ENCODE data around the gene HEXB. TPM values are rescaled to one million over a fixed set of nuclear protein-coding genes. Genes with fewer than 3 reads are reported as not detected.

Gene HEXB
- total and polyA plus RNA-seq, 9 of the 15 experiments (the other 6 are each of a cell fraction or from before 2014, with no cell fraction given), result 22.9 to 158 (median 108) TPM

GRCh38 chr5:74640450-74640953 lies 44.5 kb upstream of the HEXB start, which contains the start of gene ENC1 (continued):
- TF ChIP-seq PREB (CRISPR knock-in tag; IDR thresholded peaks at IDR 0.05) (no peak), HEY1 (CRISPR knock-in tag; IDR thresholded peaks at IDR 0.05; ENCODE audit: borderline replicate concordance) (no peak), TFAP4 (CRISPR knock-in tag; IDR thresholded peaks at IDR 0.05; ENCODE audit: borderline replicate concordance) (peak; percentile 46; the same call in 1 of the 2 replicates), GATAD2A (IDR thresholded peaks at IDR 0.05) (no peak), ZBTB17 (CRISPR knock-in tag; IDR thresholded peaks at IDR 0.05) (no peak), ZNF224 (CRISPR knock-in tag; IDR thresholded peaks at IDR 0.05) (no peak), ZNF184 (CRISPR knock-in tag; IDR thresholded peaks at IDR 0.05) (no peak), ZNF282 (CRISPR knock-in tag; IDR thresholded peaks at IDR 0.05) (no peak), CREB3 (tag; conservative IDR thresholded peaks at IDR 0.05; ENCODE audit: low read depth) (no peak), GATA2 (CRISPR knock-in tag; IDR thresholded peaks at IDR 0.05) (no peak)
- TF ChIP-seq, protein P1, sequence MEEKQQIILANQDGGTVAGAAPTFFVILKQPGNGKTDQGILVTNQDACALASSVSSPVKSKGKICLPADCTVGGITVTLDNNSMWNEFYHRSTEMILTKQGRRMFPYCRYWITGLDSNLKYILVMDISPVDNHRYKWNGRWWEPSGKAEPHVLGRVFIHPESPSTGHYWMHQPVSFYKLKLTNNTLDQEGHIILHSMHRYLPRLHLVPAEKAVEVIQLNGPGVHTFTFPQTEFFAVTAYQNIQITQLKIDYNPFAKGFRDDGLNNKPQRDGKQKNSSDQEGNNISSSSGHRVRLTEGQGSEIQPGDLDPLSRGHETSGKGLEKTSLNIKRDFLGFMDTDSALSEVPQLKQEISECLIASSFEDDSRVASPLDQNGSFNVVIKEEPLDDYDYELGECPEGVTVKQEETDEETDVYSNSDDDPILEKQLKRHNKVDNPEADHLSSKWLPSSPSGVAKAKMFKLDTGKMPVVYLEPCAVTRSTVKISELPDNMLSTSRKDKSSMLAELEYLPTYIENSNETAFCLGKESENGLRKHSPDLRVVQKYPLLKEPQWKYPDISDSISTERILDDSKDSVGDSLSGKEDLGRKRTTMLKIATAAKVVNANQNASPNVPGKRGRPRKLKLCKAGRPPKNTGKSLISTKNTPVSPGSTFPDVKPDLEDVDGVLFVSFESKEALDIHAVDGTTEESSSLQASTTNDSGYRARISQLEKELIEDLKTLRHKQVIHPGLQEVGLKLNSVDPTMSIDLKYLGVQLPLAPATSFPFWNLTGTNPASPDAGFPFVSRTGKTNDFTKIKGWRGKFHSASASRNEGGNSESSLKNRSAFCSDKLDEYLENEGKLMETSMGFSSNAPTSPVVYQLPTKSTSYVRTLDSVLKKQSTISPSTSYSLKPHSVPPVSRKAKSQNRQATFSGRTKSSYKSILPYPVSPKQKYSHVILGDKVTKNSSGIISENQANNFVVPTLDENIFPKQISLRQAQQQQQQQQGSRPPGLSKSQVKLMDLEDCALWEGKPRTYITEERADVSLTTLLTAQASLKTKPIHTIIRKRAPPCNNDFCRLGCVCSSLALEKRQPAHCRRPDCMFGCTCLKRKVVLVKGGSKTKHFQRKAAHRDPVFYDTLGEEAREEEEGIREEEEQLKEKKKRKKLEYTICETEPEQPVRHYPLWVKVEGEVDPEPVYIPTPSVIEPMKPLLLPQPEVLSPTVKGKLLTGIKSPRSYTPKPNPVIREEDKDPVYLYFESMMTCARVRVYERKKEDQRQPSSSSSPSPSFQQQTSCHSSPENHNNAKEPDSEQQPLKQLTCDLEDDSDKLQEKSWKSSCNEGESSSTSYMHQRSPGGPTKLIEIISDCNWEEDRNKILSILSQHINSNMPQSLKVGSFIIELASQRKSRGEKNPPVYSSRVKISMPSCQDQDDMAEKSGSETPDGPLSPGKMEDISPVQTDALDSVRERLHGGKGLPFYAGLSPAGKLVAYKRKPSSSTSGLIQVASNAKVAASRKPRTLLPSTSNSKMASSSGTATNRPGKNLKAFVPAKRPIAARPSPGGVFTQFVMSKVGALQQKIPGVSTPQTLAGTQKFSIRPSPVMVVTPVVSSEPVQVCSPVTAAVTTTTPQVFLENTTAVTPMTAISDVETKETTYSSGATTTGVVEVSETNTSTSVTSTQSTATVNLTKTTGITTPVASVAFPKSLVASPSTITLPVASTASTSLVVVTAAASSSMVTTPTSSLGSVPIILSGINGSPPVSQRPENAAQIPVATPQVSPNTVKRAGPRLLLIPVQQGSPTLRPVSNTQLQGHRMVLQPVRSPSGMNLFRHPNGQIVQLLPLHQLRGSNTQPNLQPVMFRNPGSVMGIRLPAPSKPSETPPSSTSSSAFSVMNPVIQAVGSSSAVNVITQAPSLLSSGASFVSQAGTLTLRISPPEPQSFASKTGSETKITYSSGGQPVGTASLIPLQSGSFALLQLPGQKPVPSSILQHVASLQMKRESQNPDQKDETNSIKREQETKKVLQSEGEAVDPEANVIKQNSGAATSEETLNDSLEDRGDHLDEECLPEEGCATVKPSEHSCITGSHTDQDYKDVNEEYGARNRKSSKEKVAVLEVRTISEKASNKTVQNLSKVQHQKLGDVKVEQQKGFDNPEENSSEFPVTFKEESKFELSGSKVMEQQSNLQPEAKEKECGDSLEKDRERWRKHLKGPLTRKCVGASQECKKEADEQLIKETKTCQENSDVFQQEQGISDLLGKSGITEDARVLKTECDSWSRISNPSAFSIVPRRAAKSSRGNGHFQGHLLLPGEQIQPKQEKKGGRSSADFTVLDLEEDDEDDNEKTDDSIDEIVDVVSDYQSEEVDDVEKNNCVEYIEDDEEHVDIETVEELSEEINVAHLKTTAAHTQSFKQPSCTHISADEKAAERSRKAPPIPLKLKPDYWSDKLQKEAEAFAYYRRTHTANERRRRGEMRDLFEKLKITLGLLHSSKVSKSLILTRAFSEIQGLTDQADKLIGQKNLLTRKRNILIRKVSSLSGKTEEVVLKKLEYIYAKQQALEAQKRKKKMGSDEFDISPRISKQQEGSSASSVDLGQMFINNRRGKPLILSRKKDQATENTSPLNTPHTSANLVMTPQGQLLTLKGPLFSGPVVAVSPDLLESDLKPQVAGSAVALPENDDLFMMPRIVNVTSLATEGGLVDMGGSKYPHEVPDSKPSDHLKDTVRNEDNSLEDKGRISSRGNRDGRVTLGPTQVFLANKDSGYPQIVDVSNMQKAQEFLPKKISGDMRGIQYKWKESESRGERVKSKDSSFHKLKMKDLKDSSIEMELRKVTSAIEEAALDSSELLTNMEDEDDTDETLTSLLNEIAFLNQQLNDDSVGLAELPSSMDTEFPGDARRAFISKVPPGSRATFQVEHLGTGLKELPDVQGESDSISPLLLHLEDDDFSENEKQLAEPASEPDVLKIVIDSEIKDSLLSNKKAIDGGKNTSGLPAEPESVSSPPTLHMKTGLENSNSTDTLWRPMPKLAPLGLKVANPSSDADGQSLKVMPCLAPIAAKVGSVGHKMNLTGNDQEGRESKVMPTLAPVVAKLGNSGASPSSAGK (IDR thresholded peaks at IDR 0.05), result no peak
- TF ChIP-seq, protein P2, sequence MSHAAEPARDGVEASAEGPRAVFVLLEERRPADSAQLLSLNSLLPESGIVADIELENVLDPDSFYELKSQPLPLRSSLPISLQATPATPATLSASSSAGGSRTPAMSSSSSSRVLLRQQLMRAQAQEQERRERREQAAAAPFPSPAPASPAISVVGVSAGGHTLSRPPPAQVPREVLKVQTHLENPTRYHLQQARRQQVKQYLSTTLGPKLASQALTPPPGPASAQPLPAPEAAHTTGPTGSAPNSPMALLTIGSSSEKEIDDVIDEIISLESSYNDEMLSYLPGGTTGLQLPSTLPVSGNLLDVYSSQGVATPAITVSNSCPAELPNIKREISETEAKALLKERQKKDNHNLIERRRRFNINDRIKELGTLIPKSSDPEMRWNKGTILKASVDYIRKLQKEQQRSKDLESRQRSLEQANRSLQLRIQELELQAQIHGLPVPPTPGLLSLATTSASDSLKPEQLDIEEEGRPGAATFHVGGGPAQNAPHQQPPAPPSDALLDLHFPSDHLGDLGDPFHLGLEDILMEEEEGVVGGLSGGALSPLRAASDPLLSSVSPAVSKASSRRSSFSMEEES (CRISPR knock-in tag; IDR thresholded peaks at IDR 0.05), result no peak
